ENCODE data around the gene TASP1.

DNA sequence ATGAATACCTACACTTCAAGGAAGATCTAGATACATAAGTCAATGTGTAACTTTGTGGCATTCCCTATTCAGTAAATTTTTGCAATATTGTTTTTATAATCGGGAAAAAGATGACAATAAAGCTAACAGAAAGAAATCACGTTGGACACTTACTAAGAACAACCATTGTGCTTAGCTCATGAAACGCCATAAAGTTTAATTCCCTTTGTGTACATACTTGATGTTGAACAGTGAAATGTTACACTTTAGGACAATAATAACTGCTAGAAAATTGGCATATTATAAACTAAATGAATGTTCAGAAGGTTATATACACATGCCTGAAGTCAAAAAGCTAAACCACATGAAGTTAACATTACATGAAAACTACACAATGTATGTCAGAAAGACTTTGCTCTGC is 153.2 kb downstream of the TASP1 start:
- TF ChIP-seq, protein P1, sequence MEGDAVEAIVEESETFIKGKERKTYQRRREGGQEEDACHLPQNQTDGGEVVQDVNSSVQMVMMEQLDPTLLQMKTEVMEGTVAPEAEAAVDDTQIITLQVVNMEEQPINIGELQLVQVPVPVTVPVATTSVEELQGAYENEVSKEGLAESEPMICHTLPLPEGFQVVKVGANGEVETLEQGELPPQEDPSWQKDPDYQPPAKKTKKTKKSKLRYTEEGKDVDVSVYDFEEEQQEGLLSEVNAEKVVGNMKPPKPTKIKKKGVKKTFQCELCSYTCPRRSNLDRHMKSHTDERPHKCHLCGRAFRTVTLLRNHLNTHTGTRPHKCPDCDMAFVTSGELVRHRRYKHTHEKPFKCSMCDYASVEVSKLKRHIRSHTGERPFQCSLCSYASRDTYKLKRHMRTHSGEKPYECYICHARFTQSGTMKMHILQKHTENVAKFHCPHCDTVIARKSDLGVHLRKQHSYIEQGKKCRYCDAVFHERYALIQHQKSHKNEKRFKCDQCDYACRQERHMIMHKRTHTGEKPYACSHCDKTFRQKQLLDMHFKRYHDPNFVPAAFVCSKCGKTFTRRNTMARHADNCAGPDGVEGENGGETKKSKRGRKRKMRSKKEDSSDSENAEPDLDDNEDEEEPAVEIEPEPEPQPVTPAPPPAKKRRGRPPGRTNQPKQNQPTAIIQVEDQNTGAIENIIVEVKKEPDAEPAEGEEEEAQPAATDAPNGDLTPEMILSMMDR (IDR thresholded peaks at IDR 0.05; ENCODE audit: insufficient read depth, low read length, poor library complexity, severe bottlenecking): no peak
- no peak for TF ChIP-seq EZH2phosphoT487 (conservative IDR thresholded peaks at IDR 0.05; ENCODE audit: low read length)
